Measurements from ENCODE around the gene CHST15. TPM values are rescaled to one million over a fixed set of nuclear protein-coding genes. Genes with fewer than 3 reads are reported as not detected.

Gene CHST15
- total RNA-seq, 1 donor: 23.9 TPM

- Histone ChIP-seq H3K27me3 (ENCODE audit: insufficient read depth, low read length) (no peaks in the 10 kb centered on the region), H3K4me1 (ENCODE audit: insufficient read depth, low read length) (peaks cover 18% of the 10 kb centered on the region), H3K9me3 (ENCODE audit: low read depth, low read length) (no peaks in the 10 kb centered on the region), H3K4me3 (ENCODE audit: low read length) (no peak overlapping the region)
Measured at GRCh38 chr10:124025152-124025551, 68.2 kb downstream of the CHST15 start.

- Histone ChIP-seq H3K4me1 (ENCODE audit: insufficient read depth, low read length) (peaks cover 18% of the 10 kb centered on the region), H3K4me3 (ENCODE audit: low read length) (no peak overlapping the region), H3K27me3 (ENCODE audit: insufficient read depth, low read length) (no peaks in the 10 kb centered on the region), H3K9me3 (ENCODE audit: low read depth, low read length) (no peaks in the 10 kb centered on the region)
Measured at GRCh38 chr10:124022066-124022465, 71.3 kb downstream of the CHST15 start.

GRCh38 chr10:124020981-124021815 is 72.2 kb downstream of the CHST15 start:
- H3K4me1 ChIP-seq (ENCODE audit: insufficient read depth, low read length): peaks cover 12% of the 10 kb centered on the region
- no peaks in the 10 kb centered on the region for H3K27me3 ChIP-seq (ENCODE audit: insufficient read depth, low read length)
- no peaks in the 10 kb centered on the region for H3K9me3 ChIP-seq (ENCODE audit: low read depth, low read length)
- no peak overlapping the region for H3K4me3 ChIP-seq (ENCODE audit: low read length)

- Histone ChIP-seq H3K27me3 (ENCODE audit: insufficient read depth, low read length) (no peaks in the 10 kb centered on the region), H3K4me3 (ENCODE audit: low read length) (no peak overlapping the region), H3K4me1 (ENCODE audit: insufficient read depth, low read length) (peaks cover 1% of the 10 kb centered on the region), H3K9me3 (ENCODE audit: low read depth, low read length) (no peaks in the 10 kb centered on the region)
Measured at GRCh38 chr10:124019886-124020797, 73.3 kb downstream of the CHST15 start.

GRCh38 chr10:124018886-124019525 is 74.4 kb downstream of the CHST15 start:
- H3K4me3 ChIP-seq (ENCODE audit: low read length): no peak overlapping the region
- no peaks in the 10 kb centered on the region for H3K27me3 ChIP-seq (ENCODE audit: insufficient read depth, low read length)
- H3K9me3 ChIP-seq (ENCODE audit: low read depth, low read length): no peaks in the 10 kb centered on the region
- peaks cover 9% of the 10 kb centered on the region for H3K4me1 ChIP-seq (ENCODE audit: insufficient read depth, low read length)

- Histone ChIP-seq H3K27me3 (ENCODE audit: insufficient read depth, low read length) (no peaks in the 10 kb centered on the region), H3K4me3 (ENCODE audit: low read length) (no peak overlapping the region), H3K4me1 (ENCODE audit: insufficient read depth, low read length) (peaks cover 11% of the 10 kb centered on the region), H3K9me3 (ENCODE audit: low read depth, low read length) (no peaks in the 10 kb centered on the region)
Measured at GRCh38 chr10:124017729-124018128, 75.7 kb downstream of the CHST15 start.

- Histone ChIP-seq H3K4me3 (ENCODE audit: low read length) (no peak overlapping the region), H3K9me3 (ENCODE audit: low read depth, low read length) (no peaks in the 10 kb centered on the region), H3K4me1 (ENCODE audit: insufficient read depth, low read length) (peaks cover 11% of the 10 kb centered on the region), H3K27me3 (ENCODE audit: insufficient read depth, low read length) (no peaks in the 10 kb centered on the region)
Measured at GRCh38 chr10:124016804-124017375, 76.5 kb downstream of the CHST15 start.

- no peak overlapping the region for H3K4me3 ChIP-seq (ENCODE audit: low read length)
- no peaks in the 10 kb centered on the region for H3K9me3 ChIP-seq (ENCODE audit: low read depth, low read length)
- H3K27me3 ChIP-seq (ENCODE audit: insufficient read depth, low read length): no peaks in the 10 kb centered on the region
- peaks cover 11% of the 10 kb centered on the region for H3K4me1 ChIP-seq (ENCODE audit: insufficient read depth, low read length)
Measured at GRCh38 chr10:124015991-124016390, 77.4 kb downstream of the CHST15 start.

- no peaks in the 10 kb centered on the region for H3K27me3 ChIP-seq (ENCODE audit: insufficient read depth, low read length)
- no peaks in the 10 kb centered on the region for H3K9me3 ChIP-seq (ENCODE audit: low read depth, low read length)
- no peak overlapping the region for H3K4me3 ChIP-seq (ENCODE audit: low read length)
- peaks cover 11% of the 10 kb centered on the region for H3K4me1 ChIP-seq (ENCODE audit: insufficient read depth, low read length)
Measured at GRCh38 chr10:124014416-124015154, 78.8 kb downstream of the CHST15 start.

GRCh38 chr10:124013916-124014315 is 79.5 kb downstream of the CHST15 start:
- no peaks in the 10 kb centered on the region for H3K9me3 ChIP-seq (ENCODE audit: low read depth, low read length)
- H3K4me3 ChIP-seq (ENCODE audit: low read length): no peak overlapping the region
- no peaks in the 10 kb centered on the region for H3K27me3 ChIP-seq (ENCODE audit: insufficient read depth, low read length)
- H3K4me1 ChIP-seq (ENCODE audit: insufficient read depth, low read length): peaks cover 11% of the 10 kb centered on the region

- peaks cover 11% of the 10 kb centered on the region for H3K4me1 ChIP-seq (ENCODE audit: insufficient read depth, low read length)
- no peaks in the 10 kb centered on the region for H3K27me3 ChIP-seq (ENCODE audit: insufficient read depth, low read length)
- H3K9me3 ChIP-seq (ENCODE audit: low read depth, low read length): no peaks in the 10 kb centered on the region
- no peak overlapping the region for H3K4me3 ChIP-seq (ENCODE audit: low read length)
Measured at GRCh38 chr10:124012991-124013390, 80.4 kb downstream of the CHST15 start.

GRCh38 chr10:124012583-124012982 is 80.8 kb downstream of the CHST15 start:
- Histone ChIP-seq H3K4me1 (ENCODE audit: insufficient read depth, low read length) (peaks cover 11% of the 10 kb centered on the region), H3K9me3 (ENCODE audit: low read depth, low read length) (no peaks in the 10 kb centered on the region), H3K4me3 (ENCODE audit: low read length) (no peak overlapping the region), H3K27me3 (ENCODE audit: insufficient read depth, low read length) (no peaks in the 10 kb centered on the region)

- no peaks in the 10 kb centered on the region for H3K27me3 ChIP-seq (ENCODE audit: insufficient read depth, low read length)
- H3K9me3 ChIP-seq (ENCODE audit: low read depth, low read length): no peaks in the 10 kb centered on the region
- H3K4me3 ChIP-seq (ENCODE audit: low read length): no peak overlapping the region
- H3K4me1 ChIP-seq (ENCODE audit: insufficient read depth, low read length): peaks cover 11% of the 10 kb centered on the region
Measured at GRCh38 chr10:124012066-124012465, 81.3 kb downstream of the CHST15 start.

- H3K9me3 ChIP-seq (ENCODE audit: low read depth, low read length): no peaks in the 10 kb centered on the region
- H3K4me3 ChIP-seq (ENCODE audit: low read length): no peak overlapping the region
- peaks cover 11% of the 10 kb centered on the region for H3K4me1 ChIP-seq (ENCODE audit: insufficient read depth, low read length)
- no peaks in the 10 kb centered on the region for H3K27me3 ChIP-seq (ENCODE audit: insufficient read depth, low read length)
Measured at GRCh38 chr10:124011464-124011863, 81.9 kb downstream of the CHST15 start.

Measured in mononuclear cell (primary cell).